ENCODE measurements around the gene EHD4.

Gene EHD4

GRCh38 chr15:41893422-41894250 is 78.7 kb downstream of the EHD4 start, which contains the start of gene SPTBN5:
Gene SPTBN5 (minus strand): TSS chr15:41894053. CDS start chr15:41893497, 556 bp downstream.
- Histone ChIP-seq H3K4me3 (ENCODE audit: low read depth, low read length, poor library complexity, severe bottlenecking) (no peak within 1 kb of the TSS), H3K27me3 (ENCODE audit: insufficient read depth, low read length) (0 out of 2 replicates have a peak, but pooled peaks cover 13% of the 10 kb centered on the region), H3K9ac (ENCODE audit: low read length) (no peak within 1 kb of the TSS), H3K79me2 (ENCODE audit: insufficient read depth, low read length) (no peaks in the 10 kb centered on the region), H3F3A (ENCODE audit: insufficient read depth, low read length) (no peaks in the 10 kb centered on the region), H3K9me2 (ENCODE audit: low read depth, low read length) (no peaks in the 10 kb centered on the region), H4K20me1 (ENCODE audit: insufficient read depth, low read length) (no peaks in the 10 kb centered on the region), H3K36me3 (ENCODE audit: insufficient read depth, low read length) (no peaks in the 10 kb centered on the region), H3K27ac (ENCODE audit: low read depth, low read length, poor library complexity, severe bottlenecking) (no peak within 1 kb of the TSS), H2AFZ (ENCODE audit: low read length) (no peak within 1 kb of the TSS), H3K4me1 (ENCODE audit: insufficient read depth, low read length, severe bottlenecking) (peaks cover 3% of the 10 kb centered on the region), H3K9me3 (ENCODE audit: low read length) (no peaks in the 10 kb centered on the region), H3K4me2 (ENCODE audit: low read length) (no peak within 1 kb of the TSS)
- TF ChIP-seq, protein P1, sequence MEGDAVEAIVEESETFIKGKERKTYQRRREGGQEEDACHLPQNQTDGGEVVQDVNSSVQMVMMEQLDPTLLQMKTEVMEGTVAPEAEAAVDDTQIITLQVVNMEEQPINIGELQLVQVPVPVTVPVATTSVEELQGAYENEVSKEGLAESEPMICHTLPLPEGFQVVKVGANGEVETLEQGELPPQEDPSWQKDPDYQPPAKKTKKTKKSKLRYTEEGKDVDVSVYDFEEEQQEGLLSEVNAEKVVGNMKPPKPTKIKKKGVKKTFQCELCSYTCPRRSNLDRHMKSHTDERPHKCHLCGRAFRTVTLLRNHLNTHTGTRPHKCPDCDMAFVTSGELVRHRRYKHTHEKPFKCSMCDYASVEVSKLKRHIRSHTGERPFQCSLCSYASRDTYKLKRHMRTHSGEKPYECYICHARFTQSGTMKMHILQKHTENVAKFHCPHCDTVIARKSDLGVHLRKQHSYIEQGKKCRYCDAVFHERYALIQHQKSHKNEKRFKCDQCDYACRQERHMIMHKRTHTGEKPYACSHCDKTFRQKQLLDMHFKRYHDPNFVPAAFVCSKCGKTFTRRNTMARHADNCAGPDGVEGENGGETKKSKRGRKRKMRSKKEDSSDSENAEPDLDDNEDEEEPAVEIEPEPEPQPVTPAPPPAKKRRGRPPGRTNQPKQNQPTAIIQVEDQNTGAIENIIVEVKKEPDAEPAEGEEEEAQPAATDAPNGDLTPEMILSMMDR (IDR thresholded peaks at IDR 0.05; ENCODE audit: low read length) = no peak
- no peak for TF ChIP-seq EZH2 (IDR thresholded peaks at IDR 0.05; ENCODE audit: borderline replicate concordance, low read length)

DNA sequence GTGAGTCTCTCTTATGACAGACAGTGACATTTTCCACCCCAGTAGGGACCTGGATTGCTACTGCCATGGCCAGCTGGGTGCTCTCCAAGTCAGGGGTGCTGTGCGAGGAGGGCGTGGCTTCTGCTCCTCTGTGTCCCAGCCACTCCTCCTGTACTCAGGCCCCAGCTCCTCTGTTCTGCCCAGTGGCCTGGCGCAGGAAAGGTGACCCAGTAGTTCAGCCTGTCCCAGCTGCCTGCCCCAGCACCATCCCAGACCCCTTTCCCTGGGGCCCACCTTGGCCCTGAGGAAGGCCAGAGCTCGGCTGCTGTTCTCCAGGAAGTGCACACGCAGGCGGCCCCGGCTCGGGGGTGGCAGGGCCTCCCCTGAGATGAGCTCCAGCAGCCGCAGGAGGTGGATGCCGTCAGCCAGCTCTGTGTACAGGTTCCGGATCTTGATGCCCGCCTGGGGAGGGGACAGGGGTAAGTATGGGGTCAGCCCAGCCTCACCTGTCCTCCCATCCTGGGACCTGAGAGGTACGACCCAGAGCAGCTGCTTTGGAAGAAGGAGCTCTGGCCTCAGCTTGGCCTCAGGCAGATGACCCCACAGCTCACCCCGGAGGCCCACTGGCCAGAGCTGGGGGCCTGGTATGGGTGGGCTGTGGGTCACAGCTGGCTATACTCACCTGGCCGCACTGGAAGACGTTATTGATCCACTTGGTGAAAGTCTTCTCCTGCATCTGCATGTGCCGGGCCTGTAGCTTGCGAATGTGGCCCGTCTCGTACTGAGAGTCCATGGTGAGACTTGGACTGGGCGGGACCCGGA is 79.5 kb downstream of the EHD4 start:
- no peak for TF ChIP-seq EZH2 (IDR thresholded peaks at IDR 0.05; ENCODE audit: borderline replicate concordance, low read length)
- TF ChIP-seq, protein P1 (IDR thresholded peaks at IDR 0.05; ENCODE audit: low read length) = no peak
- no peak overlapping the region for H3K27ac ChIP-seq (ENCODE audit: low read depth, low read length, poor library complexity, severe bottlenecking)
- H2AFZ ChIP-seq (ENCODE audit: low read length) = no peak overlapping the region
- no peaks in the 10 kb centered on the region for H3K36me3 ChIP-seq (ENCODE audit: insufficient read depth, low read length)
- H3K9ac ChIP-seq (ENCODE audit: low read length) = no peak overlapping the region
- no peaks in the 10 kb centered on the region for H3K9me3 ChIP-seq (ENCODE audit: low read length)
- 0 out of 2 replicates have a peak, but pooled peaks cover 13% of the 10 kb centered on the region for H3K27me3 ChIP-seq (ENCODE audit: insufficient read depth, low read length)
- no peak overlapping the region for H3K4me3 ChIP-seq (ENCODE audit: low read depth, low read length, poor library complexity, severe bottlenecking)
- no peaks in the 10 kb centered on the region for H4K20me1 ChIP-seq (ENCODE audit: insufficient read depth, low read length)
- no peaks in the 10 kb centered on the region for H3F3A ChIP-seq (ENCODE audit: insufficient read depth, low read length)
- H3K9me2 ChIP-seq (ENCODE audit: low read depth, low read length) = no peaks in the 10 kb centered on the region
- H3K4me1 ChIP-seq (ENCODE audit: insufficient read depth, low read length, severe bottlenecking) = peaks cover 6% of the 10 kb centered on the region
- H3K79me2 ChIP-seq (ENCODE audit: insufficient read depth, low read length) = no peaks in the 10 kb centered on the region
- no peak overlapping the region for H3K4me2 ChIP-seq (ENCODE audit: low read length)

GRCh38 chr15:41891946-41892345 is 80.4 kb downstream of the EHD4 start:
- H3K9me3 ChIP-seq (ENCODE audit: low read length) = no peaks in the 10 kb centered on the region
- H3K27ac ChIP-seq (ENCODE audit: low read depth, low read length, poor library complexity, severe bottlenecking) = no peak overlapping the region
- no peaks in the 10 kb centered on the region for H3F3A ChIP-seq (ENCODE audit: insufficient read depth, low read length)
- 0 out of 2 replicates have a peak, but pooled peaks cover 13% of the 10 kb centered on the region for H3K27me3 ChIP-seq (ENCODE audit: insufficient read depth, low read length)
- no peaks in the 10 kb centered on the region for H4K20me1 ChIP-seq (ENCODE audit: insufficient read depth, low read length)
- H2AFZ ChIP-seq (ENCODE audit: low read length) = no peak overlapping the region
- no peak overlapping the region for H3K9ac ChIP-seq (ENCODE audit: low read length)
- no peak overlapping the region for H3K4me2 ChIP-seq (ENCODE audit: low read length)
- no peak overlapping the region for H3K4me3 ChIP-seq (ENCODE audit: low read depth, low read length, poor library complexity, severe bottlenecking)
- H3K4me1 ChIP-seq (ENCODE audit: insufficient read depth, low read length, severe bottlenecking) = peaks cover 6% of the 10 kb centered on the region
- no peaks in the 10 kb centered on the region for H3K36me3 ChIP-seq (ENCODE audit: insufficient read depth, low read length)
- no peaks in the 10 kb centered on the region for H3K9me2 ChIP-seq (ENCODE audit: low read depth, low read length)
- no peaks in the 10 kb centered on the region for H3K79me2 ChIP-seq (ENCODE audit: insufficient read depth, low read length)
- TF ChIP-seq EZH2 (IDR thresholded peaks at IDR 0.05; ENCODE audit: borderline replicate concordance, low read length) = no peak
- TF ChIP-seq, protein P1 (IDR thresholded peaks at IDR 0.05; ENCODE audit: low read length) = no peak
